HPDE6-E6E7 (cell line): ENCODE measurements around the gene SEMA3E.
"Not testable (repeated sequence)": the region's sequence is repeated elsewhere in the genome, so short reads cannot be mapped to it uniquely, and the experiment has no call there.

Source experiments
- DNase-seq: peaks from one replicate; pipeline ENCODE4 v3.0.0; 2011; ENCODE audit warnings: missing footprints; ENCODE audit errors: extremely low spot score

The SEMA3E gene

GRCh38 chr7:83452256-83452655 lies 196.7 kb downstream of the SEMA3E start:
- no peak for DNase-seq

DNA sequence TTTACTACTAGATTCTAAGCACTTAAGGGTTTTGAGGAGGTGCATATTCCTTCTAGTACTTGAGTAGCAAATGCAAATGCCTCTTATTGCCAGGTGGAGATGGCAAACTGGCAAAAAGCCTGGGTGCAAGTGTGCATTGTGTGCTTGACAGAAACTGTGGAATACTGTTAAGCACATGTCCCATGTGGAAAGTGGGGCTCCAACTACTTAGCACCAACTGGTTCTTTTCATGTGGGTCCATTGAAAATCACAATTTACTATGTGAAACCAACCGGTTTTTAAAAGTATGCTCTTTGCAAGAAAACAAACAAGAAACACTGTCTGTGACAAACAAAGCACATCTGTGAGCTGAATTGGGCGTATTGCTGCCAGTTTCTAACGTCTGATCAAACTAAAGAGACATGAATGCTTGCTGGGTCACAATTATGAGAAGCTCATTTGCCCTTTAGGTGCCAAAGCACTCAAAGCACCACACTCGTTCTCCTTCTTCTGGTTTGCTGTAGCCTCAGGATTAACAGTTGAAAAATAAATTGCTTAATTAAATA lies 197.4 kb downstream of the SEMA3E start:
- no peak for DNase-seq

GRCh38 chr7:83449781-83450180 lies 199.2 kb downstream of the SEMA3E start:
- DNase-seq: no peak

DNA sequence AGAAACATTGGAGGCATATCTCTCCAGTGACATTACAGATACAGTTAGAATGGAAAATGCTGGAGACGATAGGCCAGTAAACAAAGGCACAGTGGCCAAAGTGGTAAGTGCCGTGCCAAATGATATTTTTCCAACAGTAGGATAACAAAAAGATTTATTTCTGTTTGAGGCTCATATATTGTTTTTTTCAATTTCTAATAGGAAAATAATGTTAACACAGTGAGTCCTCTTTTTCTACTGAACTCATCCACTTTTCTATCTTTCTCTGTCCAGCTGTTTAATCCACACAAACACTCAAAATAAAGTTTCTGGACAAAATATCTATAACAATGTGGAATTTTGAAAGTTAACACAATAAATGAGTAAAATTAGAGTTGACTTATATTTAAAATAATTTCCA lies 201.3 kb downstream of the SEMA3E start:
- DNase-seq: no peak

GRCh38 chr7:83446102-83446669 lies 202.8 kb downstream of the SEMA3E start:
- DNase-seq: no peak

DNA sequence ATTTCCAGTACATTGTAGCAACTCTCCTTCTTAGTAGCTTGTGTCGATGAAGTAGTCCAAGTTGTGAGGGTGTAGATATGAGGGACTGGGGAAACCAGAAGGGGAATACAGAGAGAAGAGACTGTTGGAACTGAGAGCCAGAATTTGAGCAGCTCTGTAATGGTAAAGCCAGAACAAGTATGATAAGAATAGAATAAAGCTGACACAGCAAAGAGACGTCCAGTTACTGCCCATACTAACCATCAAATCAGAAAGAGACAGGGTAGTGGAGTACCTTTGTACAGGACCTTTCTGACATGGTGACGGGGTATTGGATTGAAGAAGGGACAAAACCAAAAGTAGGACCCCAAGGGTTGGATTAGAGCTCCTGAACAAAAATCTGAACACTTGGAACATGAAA lies 206.0 kb downstream of the SEMA3E start:
- no peak for DNase-seq

- DNase-seq: no peak
Measured at GRCh38 chr7:83439026-83439425, 209.9 kb downstream of the SEMA3E start.

DNA sequence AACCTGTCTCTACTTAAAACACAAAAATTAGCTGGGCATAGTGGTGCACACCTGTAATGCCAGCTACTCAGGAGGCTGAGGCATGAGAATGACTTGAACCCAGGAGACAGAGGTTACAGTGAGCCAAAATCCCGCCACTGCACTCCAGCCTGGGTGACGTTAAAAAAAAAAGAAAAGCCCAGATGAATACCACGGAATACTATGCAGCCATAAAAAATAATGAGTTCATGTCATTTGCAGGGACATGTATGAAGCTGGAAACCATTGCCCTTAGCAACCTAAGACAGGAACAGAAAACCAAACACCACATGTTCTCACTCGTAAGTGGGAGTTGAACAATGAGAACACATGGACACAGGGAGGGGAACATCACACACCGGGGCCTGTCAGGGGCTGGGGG lies 218.7 kb downstream of the SEMA3E start:
- not testable (repeated sequence) for DNase-seq

DNA sequence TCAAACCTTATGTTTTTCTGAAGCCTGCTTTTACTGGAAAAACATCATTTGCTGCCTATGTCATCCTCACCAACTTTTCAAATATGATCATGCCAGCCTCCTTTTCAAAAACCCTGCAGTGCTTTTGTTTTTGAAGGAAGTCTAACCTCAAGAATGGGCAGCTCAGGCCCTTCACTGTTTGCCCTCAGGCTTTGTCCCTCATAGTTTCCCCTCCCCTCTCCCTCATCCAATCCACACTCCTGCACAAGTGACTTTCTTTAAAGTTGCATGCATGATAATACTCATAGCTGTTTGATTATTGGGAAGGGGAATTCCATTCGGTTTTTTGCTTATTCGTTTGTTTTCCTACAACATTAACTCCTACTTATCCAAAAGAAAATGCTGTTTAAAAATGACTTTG lies 219.4 kb downstream of the SEMA3E start:
- DNase-seq: no peak

GRCh38 chr7:83427884-83428283 lies 221.1 kb downstream of the SEMA3E start:
- DNase-seq: no peak

DNA sequence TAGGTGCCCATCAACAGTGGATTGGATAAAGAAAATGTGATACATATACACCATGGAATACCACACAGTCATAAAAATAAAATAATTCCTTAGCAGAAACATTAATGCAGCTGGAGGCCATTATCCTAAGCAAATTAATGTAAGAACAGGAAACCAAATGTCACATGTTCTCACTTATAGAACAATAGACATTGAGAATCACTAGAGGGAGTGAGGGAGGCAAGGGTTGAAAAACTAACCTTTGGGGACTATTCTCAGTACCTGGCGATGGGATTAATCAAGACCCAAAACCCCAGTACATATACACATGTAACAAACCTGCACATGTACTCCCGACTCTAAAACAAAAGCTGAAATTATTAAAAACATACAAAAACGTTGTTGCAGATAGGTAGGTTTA lies 222.6 kb downstream of the SEMA3E start:
- DNase-seq: no peak

GRCh38 chr7:83419013-83419412 lies 229.9 kb downstream of the SEMA3E start:
- no peak for DNase-seq

DNA sequence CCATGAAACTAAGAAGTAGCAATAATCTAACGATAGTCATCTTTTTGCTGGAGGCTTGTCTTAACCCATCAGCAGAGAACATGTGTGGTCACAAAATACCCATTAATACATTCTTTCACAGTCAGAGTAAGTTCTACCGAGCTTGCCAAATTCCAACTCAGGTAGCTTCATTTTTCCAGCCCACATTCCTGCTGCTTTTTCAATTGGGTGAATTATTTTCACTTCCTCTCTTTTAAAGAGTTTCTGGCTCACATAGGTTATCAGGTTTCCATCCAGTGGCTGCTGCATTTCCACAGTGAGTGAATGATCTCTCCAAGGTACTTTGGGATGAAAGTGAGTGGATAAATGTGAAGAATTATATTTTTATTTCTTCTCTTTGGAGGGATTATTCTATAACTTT lies 233.1 kb downstream of the SEMA3E start:
- no peak for DNase-seq

GRCh38 chr7:83414947-83415346 lies 234.0 kb downstream of the SEMA3E start:
- DNase-seq: no peak

GRCh38 chr7:83413831-83414230 lies 235.1 kb downstream of the SEMA3E start:
- no peak for DNase-seq

DNA sequence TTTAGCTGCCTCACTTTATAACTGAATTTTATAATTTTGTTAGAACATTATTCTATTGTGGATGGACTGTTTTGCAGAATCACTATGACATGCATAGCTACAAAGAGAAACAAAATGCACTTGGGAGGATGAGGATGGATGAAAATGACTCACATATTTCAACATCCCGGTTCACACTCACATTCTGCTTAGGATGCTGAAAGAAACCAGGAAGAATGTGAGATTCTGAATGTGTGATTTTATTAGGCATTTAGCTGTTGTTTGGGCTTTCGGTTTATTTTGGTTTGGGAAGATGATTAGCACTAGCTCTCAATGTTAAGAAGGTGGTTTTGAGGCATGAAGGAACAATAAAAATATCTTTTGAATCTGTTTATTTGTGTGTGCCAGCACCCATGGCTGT lies 235.5 kb downstream of the SEMA3E start:
- DNase-seq: no peak

- DNase-seq: no peak
Measured at GRCh38 chr7:83410989-83411591, 237.8 kb downstream of the SEMA3E start.

DNA sequence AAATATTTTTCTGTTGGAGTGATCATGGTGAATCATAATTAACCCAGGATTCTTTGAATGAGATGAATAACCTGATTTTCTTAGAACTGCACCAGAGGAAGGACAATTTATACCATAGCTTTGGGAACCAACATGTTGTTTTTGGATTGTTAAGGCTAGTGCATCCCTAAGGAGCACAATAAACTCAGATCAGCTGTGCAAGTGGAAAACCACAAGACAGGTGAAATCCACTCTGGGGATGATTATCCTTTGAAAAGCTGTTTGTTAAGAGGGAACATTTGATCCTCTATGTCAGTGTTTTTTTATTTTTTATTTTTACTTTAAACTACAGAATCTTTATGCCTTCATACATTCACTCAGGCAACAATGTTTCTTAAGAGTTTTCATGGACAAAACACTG lies 254.2 kb downstream of the SEMA3E start:
- DNase-seq: no peak

DNA sequence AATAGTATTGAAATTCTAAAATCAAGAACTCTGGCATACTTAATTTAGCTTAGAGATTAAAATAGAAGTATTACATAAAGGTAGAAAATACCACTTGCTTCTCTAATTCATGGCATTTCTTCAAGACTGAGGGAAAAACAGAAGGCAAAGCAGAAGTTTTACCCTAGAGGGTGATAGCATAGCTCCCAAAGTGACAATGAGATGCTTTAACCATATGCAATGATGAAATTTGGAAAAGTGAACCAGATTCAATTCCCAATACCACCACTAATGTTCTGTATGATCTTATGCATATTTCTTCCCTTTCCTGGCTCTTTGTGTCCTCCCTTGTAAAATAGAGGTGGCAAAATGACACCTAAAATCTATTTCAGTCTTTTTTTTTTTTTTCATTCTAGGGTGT lies 260.5 kb downstream of the SEMA3E start:
- DNase-seq: no peak

DNA sequence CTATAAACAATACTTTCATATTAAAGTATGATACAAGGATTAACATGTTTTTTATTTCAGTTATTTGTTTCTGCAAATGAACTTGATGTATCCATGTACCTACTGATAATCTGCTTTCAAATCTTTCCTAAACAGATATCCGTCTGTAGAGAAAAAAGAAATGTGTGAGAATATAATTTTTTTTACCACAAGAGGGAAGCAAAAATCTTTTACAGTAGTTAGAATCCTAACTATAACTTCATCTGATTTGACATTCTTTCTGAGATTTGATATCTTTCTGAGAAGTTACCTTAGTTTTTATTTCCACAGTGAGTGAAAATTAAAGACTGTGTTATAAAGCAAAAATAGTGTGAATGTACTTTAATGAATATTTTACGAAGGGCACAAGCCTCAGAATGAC lies 282.3 kb downstream of the SEMA3E start:
- no peak for DNase-seq

GRCh38 chr7:83365746-83366145 lies 283.2 kb downstream of the SEMA3E start:
- no peak for DNase-seq

- DNase-seq: no peak
Measured at GRCh38 chr7:83362871-83363550, 285.9 kb downstream of the SEMA3E start.

- no peak for DNase-seq
Measured at GRCh38 chr7:83359108-83359507, 289.8 kb downstream of the SEMA3E start.
